HG02852 (cell line): ENCODE data around the gene LONRF2.

ENCODE experiments used
- ATAC-seq: cut with Tn5 transposase; IDR thresholded peaks from one replicate; pipeline ENCODE4 v1.9.1; 2021; ENCODE audit warnings: mild to moderate bottlenecking, moderate library complexity; ENCODE audit not compliant: unreplicated experiment

Gene LONRF2

GRCh38 chr2:100301881-100302584 lies 20.3 kb downstream of the LONRF2 start:
- ATAC-seq, result no peak

GRCh38 chr2:100299548-100299947 lies 22.8 kb downstream of the LONRF2 start:
- no peak for ATAC-seq

- ATAC-seq, result no peak
Measured at GRCh38 chr2:100297511-100297910, 24.8 kb downstream of the LONRF2 start.

GRCh38 chr2:100294162-100294497 lies 28.2 kb downstream of the LONRF2 start:
- no peak for ATAC-seq

- ATAC-seq, result no peak
Measured at GRCh38 chr2:100293341-100294161, 28.8 kb downstream of the LONRF2 start.

GRCh38 chr2:100292022-100292580 lies 30.2 kb downstream of the LONRF2 start:
- no peak for ATAC-seq

GRCh38 chr2:100291152-100291970 lies 30.9 kb downstream of the LONRF2 start:
- no peak for ATAC-seq

GRCh38 chr2:100290718-100291151 lies 31.6 kb downstream of the LONRF2 start:
- no peak for ATAC-seq

GRCh38 chr2:100289020-100289419 lies 33.3 kb downstream of the LONRF2 start:
- ATAC-seq, result no peak

GRCh38 chr2:100286318-100286717 lies 36.0 kb downstream of the LONRF2 start:
- no peak for ATAC-seq

- ATAC-seq, result no peak
Measured at GRCh38 chr2:100285691-100286090, 36.6 kb downstream of the LONRF2 start.

GRCh38 chr2:100285011-100285410 lies 37.3 kb downstream of the LONRF2 start:
- ATAC-seq, result no peak

GRCh38 chr2:100283724-100284501 lies 38.4 kb downstream of the LONRF2 start:
- no peak for ATAC-seq

- ATAC-seq, result no peak
Measured at GRCh38 chr2:100281521-100282438, 40.5 kb downstream of the LONRF2 start.

- ATAC-seq, result no peak
Measured at GRCh38 chr2:100279586-100280534, 42.4 kb downstream of the LONRF2 start.

- no peak for ATAC-seq
Measured at GRCh38 chr2:100278986-100279385, 43.3 kb downstream of the LONRF2 start.

- ATAC-seq, result no peak
Measured at GRCh38 chr2:100278501-100278900, 43.8 kb downstream of the LONRF2 start.

- ATAC-seq, result no peak
Measured at GRCh38 chr2:100277540-100278207, 44.6 kb downstream of the LONRF2 start.
